IgD-negative memory B cell (primary cell): ENCODE data around the gene PHF21B. TPM values are rescaled to one million over a fixed set of nuclear protein-coding genes. Genes with fewer than 3 reads are reported as not detected.

Source experiments
- H3K27ac Mint-ChIP-seq, 3 donors: one replicate each; pipeline ENCODE4 v1.8.0; 2020 to 2022; ENCODE audit warnings: mild to moderate bottlenecking in 3 of 3, mixed read lengths in 3 of 3, moderate library complexity in 1 of 3
- H3K27me3 Mint-ChIP-seq: one replicate; pipeline ENCODE4 v1.8.0; 2021; ENCODE audit warnings: mixed read lengths
- H3K36me3 Mint-ChIP-seq: one replicate; pipeline ENCODE4 v1.8.0; 2020; ENCODE audit warnings: mild to moderate bottlenecking, mixed read lengths
- H3K4me1 Mint-ChIP-seq, 3 donors: one replicate each; pipeline ENCODE4 v1.8.0; 2020 to 2022; ENCODE audit warnings: mixed read lengths in 3 of 3, mild to moderate bottlenecking in 1 of 3
- H3K4me3 Mint-ChIP-seq, 4 donors: one replicate each; pipeline ENCODE4 v1.8.0; 2020 to 2022; ENCODE audit warnings: mild to moderate bottlenecking in 4 of 4, mixed read lengths in 4 of 4, moderate library complexity in 3 of 4
- H3K9me3 Mint-ChIP-seq, 3 donors: one replicate each; pipeline ENCODE4 v1.8.0; 2020 to 2021; ENCODE audit warnings: mixed read lengths in 3 of 3, mild to moderate bottlenecking in 1 of 3
- polyA plus RNA-seq: library from polyadenylated mRNA; unstranded; fragments of 300-500 nt; fragmentation: Illumina TruSeq; gene quantifications from one replicate; pipeline ENCODE4 v1.2.3, GENCODE V29; 2021

The PHF21B gene
- polyA plus RNA-seq, 1 donor from 2014 or later, result not detected

DNA sequence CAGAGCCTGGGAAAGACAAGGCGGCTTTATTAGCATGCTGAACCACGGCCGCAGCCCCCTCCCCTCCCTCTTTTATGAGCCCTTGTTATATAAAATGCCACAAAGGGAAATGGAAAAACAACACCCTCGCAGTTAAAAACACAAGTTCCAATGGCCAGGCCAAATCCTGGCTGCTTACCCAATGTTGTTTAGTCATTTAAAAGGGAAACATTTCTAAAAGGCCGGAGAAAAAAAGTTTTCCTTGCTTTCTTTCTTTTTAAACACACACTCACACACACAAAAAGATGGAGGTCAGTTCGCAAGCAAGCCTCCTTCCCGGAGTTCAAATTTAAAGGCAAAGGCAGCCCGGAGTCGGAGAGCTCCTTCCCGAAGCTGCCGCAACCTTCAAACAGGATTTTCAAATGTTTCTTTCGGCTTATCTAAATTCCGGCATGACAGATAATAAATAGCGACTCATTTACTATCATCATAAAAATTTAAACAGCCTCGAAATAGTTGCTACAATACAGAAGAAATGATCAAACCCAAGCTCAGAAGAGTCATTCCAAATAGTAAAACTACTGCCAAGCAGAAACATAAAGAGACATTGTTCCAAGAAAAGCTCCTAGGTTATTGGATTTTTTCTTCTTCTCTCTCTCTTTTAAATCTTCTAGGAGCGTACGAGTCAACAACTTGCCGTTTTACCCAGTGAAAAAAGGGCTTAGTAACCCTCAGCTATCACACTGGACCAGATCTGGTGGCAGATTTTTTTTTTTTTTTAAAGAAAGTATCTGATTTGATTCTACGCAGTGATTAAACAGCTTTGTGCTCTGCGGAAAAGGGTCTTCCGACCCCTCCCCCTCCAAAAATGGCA is 3.5 kb downstream of the PHF21B start:
- Mint-ChIP-seq H3K27ac (peak overlapping the region in 1 of 3 donors; percentile 21), H3K9me3 (peaks cover 0 to 5% (median 2%) of the 10 kb centered on the region in 3 donors), H3K4me1 (peaks cover 6 to 12% (median 10%) of the 10 kb centered on the region in 3 donors), H3K27me3 (peaks cover 40% of the 10 kb centered on the region), H3K4me3 (peak overlapping the region; percentile 30 to 81 (median 71)), H3K36me3 (no peaks in the 10 kb centered on the region)

- peaks cover 0 to 6% (median 4%) of the 10 kb centered on the region in 3 donors for H3K4me1 Mint-ChIP-seq
- H3K4me3 Mint-ChIP-seq, result no peak overlapping the region
- peaks cover 27% of the 10 kb centered on the region for H3K27me3 Mint-ChIP-seq
- H3K36me3 Mint-ChIP-seq, result no peaks in the 10 kb centered on the region
- peaks cover 0 to 5% (median 2%) of the 10 kb centered on the region in 3 donors for H3K9me3 Mint-ChIP-seq
- H3K27ac Mint-ChIP-seq, result peak overlapping the region in 1 of 3 donors; percentile 81
These were observed 8.2 kb downstream of the PHF21B start for GRCh38 chr22:45001653-45002052.

DNA sequence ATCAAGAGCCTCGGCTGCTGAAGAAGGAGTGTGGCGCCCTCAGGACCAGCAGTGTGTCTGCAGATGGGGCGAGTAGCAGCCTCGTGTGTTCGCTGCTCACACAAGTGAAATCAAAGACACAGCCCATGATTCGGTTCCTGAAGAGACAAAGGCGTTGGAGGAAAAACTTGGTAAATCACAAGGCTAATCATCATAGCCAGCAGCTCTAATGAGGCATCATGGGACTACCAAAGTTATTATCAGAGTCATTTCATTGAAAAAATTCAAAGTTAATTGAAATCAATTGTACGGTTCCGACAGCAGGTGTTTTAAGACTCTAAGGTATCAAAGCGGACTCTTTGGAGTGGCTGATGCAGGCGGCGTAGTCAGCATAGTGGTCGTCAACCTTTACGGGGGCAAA is 9.5 kb downstream of the PHF21B start:
- Mint-ChIP-seq H3K27ac (no peak overlapping the region), H3K4me3 (no peak overlapping the region), H3K9me3 (peaks cover 0 to 5% (median 2%) of the 10 kb centered on the region in 3 donors), H3K4me1 (no peaks in the 10 kb centered on the region), H3K36me3 (no peaks in the 10 kb centered on the region), H3K27me3 (peaks cover 14% of the 10 kb centered on the region)

GRCh38 chr22:44999687-45000086 is 10.1 kb downstream of the PHF21B start:
- peaks cover 0 to 5% (median 2%) of the 10 kb centered on the region in 3 donors for H3K9me3 Mint-ChIP-seq
- peaks cover 10% of the 10 kb centered on the region for H3K27me3 Mint-ChIP-seq
- H3K36me3 Mint-ChIP-seq, result no peaks in the 10 kb centered on the region
- no peak overlapping the region for H3K27ac Mint-ChIP-seq
- H3K4me3 Mint-ChIP-seq, result no peak overlapping the region
- no peaks in the 10 kb centered on the region for H3K4me1 Mint-ChIP-seq

DNA sequence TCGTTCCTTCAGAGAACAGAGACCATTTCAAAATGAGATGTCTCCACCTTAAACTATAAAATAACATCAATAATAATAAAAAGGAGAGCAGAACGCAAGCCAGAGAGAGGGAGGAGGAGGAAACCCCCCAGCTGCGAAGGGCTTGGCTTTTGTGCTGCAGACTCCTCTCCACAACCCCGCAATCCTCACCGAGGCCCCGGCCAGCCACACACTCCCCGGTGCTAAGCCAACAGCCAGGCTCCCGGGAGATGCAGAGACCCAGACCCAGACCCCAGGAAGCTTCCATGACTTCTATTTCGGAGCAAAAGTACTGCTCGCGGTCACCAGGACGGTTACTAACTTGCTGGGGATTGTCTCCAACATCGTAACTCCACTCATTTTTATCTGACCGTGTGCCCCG is 10.6 kb downstream of the PHF21B start:
- Mint-ChIP-seq H3K4me1 (no peaks in the 10 kb centered on the region), H3K36me3 (no peaks in the 10 kb centered on the region), H3K9me3 (peaks cover 0 to 5% (median 2%) of the 10 kb centered on the region in 3 donors), H3K4me3 (no peak overlapping the region), H3K27ac (no peak overlapping the region), H3K27me3 (peaks cover 8% of the 10 kb centered on the region)

DNA sequence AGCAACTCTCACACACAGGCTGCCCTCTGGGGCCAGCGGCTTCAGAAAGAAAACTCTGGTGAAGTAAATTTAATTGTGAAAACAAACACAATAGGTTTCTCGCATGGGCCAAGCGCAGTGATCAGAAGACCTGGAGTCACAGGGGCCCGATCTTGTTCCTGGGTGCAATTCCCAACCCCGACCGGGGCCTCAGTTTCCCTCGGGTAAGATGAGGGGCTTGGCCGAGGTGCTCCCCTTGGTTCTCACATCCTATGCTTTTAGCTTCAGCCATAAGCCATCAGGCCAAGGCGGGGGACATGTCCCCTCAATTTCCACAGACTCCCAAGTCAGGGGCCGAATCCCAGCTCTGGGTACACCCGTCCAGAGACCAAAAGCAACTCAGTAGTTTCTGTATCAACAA is 11.5 kb downstream of the PHF21B start:
- Mint-ChIP-seq H3K27ac (no peak overlapping the region), H3K36me3 (peaks cover 1% of the 10 kb centered on the region), H3K27me3 (peaks cover 4% of the 10 kb centered on the region), H3K4me1 (no peaks in the 10 kb centered on the region), H3K4me3 (no peak overlapping the region), H3K9me3 (peaks cover 0 to 5% (median 2%) of the 10 kb centered on the region in 3 donors)

DNA sequence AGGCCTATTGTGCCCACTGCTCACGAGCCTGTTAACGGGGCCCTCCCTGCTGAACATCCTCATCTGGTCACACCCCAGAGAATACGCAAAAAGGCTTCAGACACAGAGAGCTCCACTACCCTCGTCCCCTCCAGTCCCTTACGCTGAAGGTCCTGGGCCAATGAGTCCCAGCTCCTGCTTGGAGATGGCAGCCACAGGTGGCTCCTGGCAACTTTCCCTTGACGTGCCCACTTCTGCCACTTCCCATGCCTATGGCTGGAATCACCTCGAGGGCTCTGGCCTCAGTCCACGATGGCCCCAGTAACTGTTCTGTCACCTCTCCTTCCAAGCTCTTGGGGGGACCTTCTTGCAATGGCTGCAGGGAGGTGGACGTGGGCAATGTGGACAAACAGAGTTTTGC is 12.7 kb downstream of the PHF21B start:
- H3K4me3 Mint-ChIP-seq, result no peak overlapping the region
- no peak overlapping the region for H3K27ac Mint-ChIP-seq
- no peaks in the 10 kb centered on the region for H3K9me3 Mint-ChIP-seq
- no peaks in the 10 kb centered on the region for H3K27me3 Mint-ChIP-seq
- H3K36me3 Mint-ChIP-seq, result peaks cover 1% of the 10 kb centered on the region
- H3K4me1 Mint-ChIP-seq, result no peaks in the 10 kb centered on the region

DNA sequence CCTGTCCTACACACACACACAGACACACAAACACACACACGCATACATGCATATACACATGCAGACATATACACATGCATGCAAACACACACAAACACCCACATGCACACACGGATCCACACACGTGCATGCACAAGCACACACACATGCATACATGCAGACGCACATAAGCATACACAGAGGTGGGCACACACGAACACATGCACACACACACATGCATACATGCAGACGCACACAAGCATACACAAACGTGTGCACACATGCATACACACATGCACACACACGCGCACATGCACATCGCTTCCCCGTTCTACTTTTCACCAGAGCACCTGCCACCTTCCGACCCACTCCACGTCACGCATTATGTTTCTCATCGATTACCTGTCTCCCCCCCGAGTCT is 13.2 kb downstream of the PHF21B start:
- no peaks in the 10 kb centered on the region for H3K4me1 Mint-ChIP-seq

DNA sequence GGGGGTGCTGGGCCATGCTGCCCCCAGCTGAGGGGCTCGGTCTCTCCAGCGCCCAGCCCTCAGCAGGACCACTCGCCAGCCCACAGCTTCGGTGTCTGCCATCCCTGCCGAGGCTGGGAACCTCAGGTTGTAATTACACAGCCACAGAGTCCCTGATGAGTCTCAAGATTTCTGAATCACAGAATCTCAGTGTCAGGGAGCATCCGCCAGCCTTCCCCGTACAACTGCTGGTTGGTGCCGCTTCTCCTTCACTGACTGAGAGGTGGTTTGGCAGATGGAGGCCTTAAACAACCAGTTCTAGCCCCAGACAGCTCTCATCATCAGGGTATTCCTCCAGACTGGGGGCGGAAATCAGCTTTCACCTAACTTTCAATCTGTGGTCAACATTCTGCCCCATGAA is 13.7 kb downstream of the PHF21B start:
- H3K4me1 Mint-ChIP-seq, result no peaks in the 10 kb centered on the region
- no peaks in the 10 kb centered on the region for H3K27me3 Mint-ChIP-seq
- H3K9me3 Mint-ChIP-seq, result no peaks in the 10 kb centered on the region
- H3K27ac Mint-ChIP-seq, result no peak overlapping the region
- H3K4me3 Mint-ChIP-seq, result no peak overlapping the region
- peaks cover 1% of the 10 kb centered on the region for H3K36me3 Mint-ChIP-seq

More for the DNA sequence above, 13.2 kb downstream of the PHF21B start:
- no peak overlapping the region for H3K27ac Mint-ChIP-seq
- H3K4me3 Mint-ChIP-seq, result peak overlapping the region in 1 of 4 donors; percentile 15
- H3K9me3 Mint-ChIP-seq, result no peaks in the 10 kb centered on the region
- no peaks in the 10 kb centered on the region for H3K27me3 Mint-ChIP-seq
- peaks cover 1% of the 10 kb centered on the region for H3K36me3 Mint-ChIP-seq

DNA sequence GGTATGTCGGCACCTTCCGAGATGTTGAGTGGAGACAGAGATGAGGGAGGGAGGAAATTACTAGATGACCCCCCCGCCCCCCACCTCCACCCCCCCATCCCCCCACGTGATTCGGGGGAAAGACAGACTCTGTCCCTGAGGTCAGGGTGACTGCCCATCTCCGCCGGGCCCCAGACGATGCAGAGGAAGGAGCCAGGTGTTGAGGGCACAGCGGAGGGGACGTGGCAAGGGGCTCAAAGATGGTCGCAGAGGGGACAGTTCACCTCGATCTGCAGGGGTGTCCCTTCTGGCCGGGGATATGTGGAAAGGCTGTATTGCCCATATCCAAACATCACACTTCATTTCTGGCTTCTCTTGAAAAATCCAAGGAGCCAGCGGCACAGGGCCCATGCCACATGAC is 14.1 kb downstream of the PHF21B start:
- H3K4me3 Mint-ChIP-seq, result no peak overlapping the region
- H3K27ac Mint-ChIP-seq, result no peak overlapping the region
- H3K36me3 Mint-ChIP-seq, result peaks cover 1% of the 10 kb centered on the region
- H3K4me1 Mint-ChIP-seq, result no peaks in the 10 kb centered on the region
- no peaks in the 10 kb centered on the region for H3K27me3 Mint-ChIP-seq
- no peaks in the 10 kb centered on the region for H3K9me3 Mint-ChIP-seq

- Mint-ChIP-seq H3K4me1 (no peaks in the 10 kb centered on the region), H3K27ac (no peak overlapping the region), H3K27me3 (no peaks in the 10 kb centered on the region), H3K36me3 (peaks cover 1% of the 10 kb centered on the region), H3K9me3 (no peaks in the 10 kb centered on the region), H3K4me3 (no peak overlapping the region)
These were observed 14.7 kb downstream of the PHF21B start for GRCh38 chr22:44995105-44995514.

GRCh38 chr22:44994399-44995104 is 15.3 kb downstream of the PHF21B start:
- Mint-ChIP-seq H3K27me3 (no peaks in the 10 kb centered on the region), H3K4me3 (no peak overlapping the region), H3K9me3 (no peaks in the 10 kb centered on the region)

DNA sequence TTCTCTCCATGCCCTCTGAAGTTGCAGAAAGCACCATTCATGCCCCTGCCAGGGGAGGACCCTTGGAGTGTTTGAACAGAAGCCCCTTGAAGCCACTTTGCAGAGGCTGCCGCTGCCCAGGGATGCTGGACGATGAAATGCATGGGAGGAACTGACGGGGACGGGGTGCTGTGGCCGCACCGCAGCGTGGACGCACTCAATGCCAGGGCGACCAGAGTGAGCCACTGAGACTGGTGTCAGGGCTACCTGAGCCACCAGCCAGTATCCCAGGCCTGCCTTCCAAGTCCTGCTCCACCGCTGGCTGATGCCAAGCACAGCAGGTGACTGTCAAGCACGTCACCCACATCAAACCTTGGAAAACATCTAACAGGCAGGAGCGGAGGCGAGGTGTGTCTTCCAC is 17.6 kb downstream of the PHF21B start:
- Mint-ChIP-seq H3K4me3 (no peak overlapping the region), H3K27ac (no peak overlapping the region), H3K27me3 (peaks cover 10% of the 10 kb centered on the region), H3K9me3 (no peaks in the 10 kb centered on the region), H3K4me1 (no peaks in the 10 kb centered on the region), H3K36me3 (peaks cover 1% of the 10 kb centered on the region)

More at GRCh38 chr22:44994399-44995104, 15.3 kb downstream of the PHF21B start:
- no peak overlapping the region for H3K27ac Mint-ChIP-seq
- H3K4me1 Mint-ChIP-seq, result no peaks in the 10 kb centered on the region
- H3K36me3 Mint-ChIP-seq, result peaks cover 1% of the 10 kb centered on the region

GRCh38 chr22:44991218-44991617 is 18.6 kb downstream of the PHF21B start:
- no peaks in the 10 kb centered on the region for H3K4me1 Mint-ChIP-seq
- H3K36me3 Mint-ChIP-seq, result peaks cover 1% of the 10 kb centered on the region

GRCh38 chr22:44990810-44991209 is 19.0 kb downstream of the PHF21B start:
- Mint-ChIP-seq H3K27ac (no peak overlapping the region), H3K36me3 (peaks cover 1% of the 10 kb centered on the region), H3K27me3 (peaks cover 10% of the 10 kb centered on the region), H3K4me3 (no peak overlapping the region), H3K9me3 (no peaks in the 10 kb centered on the region), H3K4me1 (no peaks in the 10 kb centered on the region)

More at GRCh38 chr22:44991218-44991617, 18.6 kb downstream of the PHF21B start:
- Mint-ChIP-seq H3K9me3 (no peaks in the 10 kb centered on the region), H3K4me3 (no peak overlapping the region), H3K27ac (no peak overlapping the region), H3K27me3 (peaks cover 10% of the 10 kb centered on the region)
